Common myeloid progenitor, CD34-positive (primary cell): ENCODE measurements around the gene EVX2.

Experiments used
- CTCF ChIA-PET: fragments of 350-600 bp; sonication (Branson Sonifier 250); formaldehyde crosslinking; loops from one replicate; lab custom pipeline; 2021; ENCODE audit warnings: antibody characterized with exemption; lab: Charles Lee
- POLR2A ChIA-PET: fragments of 350-600 bp; sonication (Branson Sonifier 250); formaldehyde crosslinking; loops from one replicate; lab custom pipeline; 2021; ENCODE audit warnings: antibody characterized with exemption; lab: Charles Lee
- DNase-seq, 3 donors: peaks; one replicate each; pipeline versions ENCODE4 v3.0.0 to v3.0.0-alpha.2; 2013
- H3K27ac ChIP-seq, 2 experiments: 1 replicate in 1 of 2; 2 replicates in 1 of 2; pipeline ENCODE4 v1.7.0; 2013; ENCODE audit warnings: inconsistent platforms in 2 of 2, low read length in 2 of 2, mild to moderate bottlenecking in 2 of 2, low read depth in 1 of 2, moderate library complexity in 1 of 2; ENCODE audit not compliant: severe bottlenecking in 2 of 2, insufficient read depth in 1 of 2, poor library complexity in 1 of 2
- H3K27me3 ChIP-seq, 5 experiments: replicated peaks in 2 of 5; 1 replicate in 3 of 5; 2 replicates in 2 of 5; pipeline versions ENCODE4 v1.6.1 to v1.7.0; 2013; ENCODE audit warnings: low read length in 4 of 5, mild to moderate bottlenecking in 2 of 5, moderate library complexity in 2 of 5, inconsistent platforms in 1 of 5; ENCODE audit not compliant: insufficient read depth in 5 of 5, control insufficient read depth in 4 of 5
- H3K36me3 ChIP-seq, 4 experiments: 1 replicate in 2 of 4; 2 replicates in 2 of 4; pipeline versions ENCODE4 v1.6.1 to v1.7.0; 2013; ENCODE audit warnings: low read length in 3 of 4, control low read depth in 1 of 4, mild to moderate bottlenecking in 1 of 4; ENCODE audit not compliant: control insufficient read depth in 4 of 4, insufficient read depth in 4 of 4
- H3K4me1 ChIP-seq, 4 experiments: 1 replicate in 3 of 4; 2 replicates in 1 of 4; pipeline versions ENCODE4 v1.6.1 to v1.7.1; 2013; ENCODE audit warnings: low read length in 3 of 4, mild to moderate bottlenecking in 3 of 4, control low read depth in 1 of 4, inconsistent platforms in 1 of 4, moderate library complexity in 1 of 4; ENCODE audit not compliant: control insufficient read depth in 4 of 4, insufficient read depth in 4 of 4; ENCODE audit errors: control extremely low read depth in 1 of 4
- H3K4me3 ChIP-seq, 7 experiments: 1 replicate in 4 of 7; 2 replicates in 3 of 7; pipeline versions ENCODE4 v1.5.1 to v1.7.0; 2013; ENCODE audit warnings: mild to moderate bottlenecking in 7 of 7, low read length in 6 of 7, moderate library complexity in 6 of 7, inconsistent platforms in 2 of 7, low read depth in 2 of 7, control low read depth in 1 of 7; ENCODE audit not compliant: insufficient read depth in 4 of 7, control insufficient read depth in 1 of 7; ENCODE audit errors: extremely low read depth in 1 of 7
- H3K9me3 ChIP-seq, 5 experiments: 1 replicate in 4 of 5; 2 replicates in 1 of 5; pipeline versions ENCODE4 v1.6.1 to v1.7.1; 2013; ENCODE audit warnings: low read length in 4 of 5, mild to moderate bottlenecking in 2 of 5, inconsistent platforms in 1 of 5, low read depth in 1 of 5, moderate library complexity in 1 of 5; ENCODE audit not compliant: control insufficient read depth in 4 of 5, insufficient read depth in 2 of 5; ENCODE audit errors: control extremely low read depth in 1 of 5
- WGBS: methylation state at CpG from one replicate; pipeline ENCODE4 v1.1.5; 2013; ENCODE audit not compliant: insufficient coverage; 5-methylcytosine and 5-hydroxymethylcytosine counted together

The EVX2 gene

DNA sequence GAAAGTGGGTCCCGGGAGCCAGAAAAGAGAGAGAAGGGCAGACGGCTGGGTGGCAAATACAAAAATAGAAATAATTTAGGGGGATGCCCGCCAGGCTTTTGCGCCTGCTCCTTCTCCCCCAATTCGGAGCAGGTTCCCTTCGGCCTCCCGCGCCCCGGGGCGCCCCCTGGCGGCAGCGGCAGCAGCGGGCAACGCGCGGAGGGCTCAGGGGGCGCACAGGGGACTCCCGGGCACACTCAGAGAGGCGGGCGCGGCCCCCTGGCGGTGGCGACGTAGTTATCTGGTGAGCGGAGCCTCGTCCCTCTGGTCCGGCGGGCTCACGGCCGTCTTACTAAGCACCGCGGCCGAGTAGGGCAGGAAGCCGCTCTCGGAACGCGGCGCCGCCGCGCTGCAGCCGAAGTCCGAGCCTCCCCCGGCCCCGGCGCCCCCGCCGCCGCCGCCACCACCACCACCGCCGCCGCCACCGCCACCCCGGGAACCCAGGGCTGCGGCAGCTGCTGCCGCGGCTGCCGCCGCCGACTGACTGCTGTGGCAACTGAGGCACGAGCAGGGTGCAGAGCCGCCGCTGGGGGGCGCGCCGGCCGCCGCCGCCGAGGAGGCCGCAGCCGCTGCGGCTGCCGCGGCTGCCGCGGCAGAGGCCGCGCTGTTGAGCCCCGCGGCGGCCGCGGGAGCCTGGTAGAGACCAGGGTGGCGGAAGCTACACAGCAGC, 3.8 kb downstream of the EVX2 start:
- POLR2A ChIA-PET = no interaction called here
- peaks cover 0 to 7% (median 2%) of the 10 kb centered on the region in 5 experiments for H3K9me3 ChIP-seq
- H3K27me3 ChIP-seq = peaks cover 47 to 96% (median 74%) of the 10 kb centered on the region in 5 experiments
- peaks cover 0 to 15% (median 9%) of the 10 kb centered on the region in 4 experiments for H3K4me1 ChIP-seq
- H3K4me3 ChIP-seq = peak overlapping the region in 2 of 7 experiments; percentile 4 to 40
- peak; percentile 72 to 80 (median 78) for DNase-seq
- H3K27ac ChIP-seq = no peak overlapping the region
- CTCF ChIA-PET = interaction anchor here (1.0 to 3.8 kb wide), 7 partner anchors 11 to 716 kb away, joined by 3 to 17 read pairs (median 8); no protein-coding TSS in a partner anchor
- WGBS = 1% methylated on average over 46 of the region's 86 CpGs
- no peaks in the 10 kb centered on the region for H3K36me3 ChIP-seq

DNA sequence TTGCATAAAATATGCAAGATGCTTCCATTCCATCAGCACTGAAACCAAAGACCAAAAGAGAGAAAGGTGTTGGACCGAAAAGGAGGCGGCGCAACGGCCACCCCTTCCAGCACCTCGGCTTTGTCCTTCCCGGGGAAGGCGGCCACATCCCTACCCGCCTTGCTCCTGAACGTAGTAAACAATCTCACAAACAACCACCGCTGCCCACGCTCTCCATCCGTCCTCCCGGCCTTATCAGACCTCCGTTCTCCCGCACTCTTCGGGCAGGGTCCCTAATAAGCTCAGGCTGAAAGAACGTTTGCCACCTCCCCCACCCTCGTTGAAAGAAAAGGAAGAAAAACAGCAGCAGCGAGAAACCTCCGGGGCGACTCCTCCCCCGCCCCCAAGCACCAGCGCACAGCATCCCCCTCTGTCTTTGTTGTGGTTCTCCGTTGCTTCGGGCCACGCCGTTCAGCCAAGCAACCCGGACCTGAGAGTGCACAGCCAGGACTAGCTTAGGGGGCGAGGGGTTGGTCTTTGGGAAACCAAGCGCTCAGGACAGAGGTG, 4.4 kb downstream of the EVX2 start:
- H3K27me3 ChIP-seq = peaks cover 53 to 96% (median 74%) of the 10 kb centered on the region in 5 experiments
- ChIA-PET CTCF (interaction anchor here (1.0 to 3.8 kb wide), 9 partner anchors 10 to 715 kb away, joined by 3 to 17 read pairs (median 4); no protein-coding TSS in a partner anchor), POLR2A (no interaction called here)
- peaks cover 0 to 15% (median 9%) of the 10 kb centered on the region in 4 experiments for H3K4me1 ChIP-seq
- no peaks in the 10 kb centered on the region for H3K36me3 ChIP-seq
- no peak for DNase-seq
- no peak overlapping the region for H3K27ac ChIP-seq
- peaks cover 0 to 7% (median 2%) of the 10 kb centered on the region in 5 experiments for H3K9me3 ChIP-seq
- H3K4me3 ChIP-seq = peak overlapping the region in 1 of 7 experiments; percentile 10
- 9% methylated on average over 16 of the region's 30 CpGs for WGBS

DNA sequence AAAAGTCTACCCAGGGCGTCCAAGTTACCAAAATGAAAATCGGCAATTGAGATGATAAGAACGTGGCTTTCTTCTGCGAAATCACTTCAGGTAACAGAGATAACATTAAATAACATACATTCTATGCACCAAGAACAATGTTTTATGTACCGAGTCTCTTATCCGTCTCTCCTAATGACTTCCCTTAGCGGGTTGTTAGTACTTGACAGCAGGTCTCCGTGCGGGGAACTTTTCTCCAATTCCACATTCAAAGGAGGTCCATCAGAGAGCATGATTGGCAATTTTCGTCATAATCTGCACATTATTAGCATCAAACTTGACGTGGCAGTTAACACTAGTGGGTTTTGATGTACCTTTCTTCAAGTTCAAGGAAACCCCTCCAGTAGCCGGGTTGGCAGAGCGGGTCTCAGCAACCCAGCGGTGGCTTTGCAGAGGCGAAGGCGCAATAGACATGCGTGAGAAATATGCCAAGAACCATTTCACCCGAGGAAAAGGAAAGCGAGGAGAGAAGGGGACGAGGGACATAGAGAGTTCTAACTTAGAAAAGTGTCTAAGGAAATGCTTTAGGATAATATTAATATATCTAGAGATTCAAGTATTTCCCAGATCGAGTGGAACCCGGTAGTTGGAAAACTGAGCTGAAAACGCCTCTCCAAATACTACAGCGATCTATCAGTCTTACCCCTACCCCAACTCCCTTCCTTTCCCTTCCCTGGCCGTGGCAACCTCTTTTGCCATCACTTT, 5.0 kb downstream of the EVX2 start:
- peaks cover 0 to 15% (median 9%) of the 10 kb centered on the region in 4 experiments for H3K4me1 ChIP-seq
- no peak overlapping the region for H3K27ac ChIP-seq
- CTCF ChIA-PET = interaction anchor here (1.0 to 3.8 kb wide), 9 partner anchors 9 to 714 kb away, joined by 3 to 17 read pairs (median 4); no protein-coding TSS in a partner anchor
- POLR2A ChIA-PET = no interaction called here
- peak in 1 of 3 donors; percentile 22 for DNase-seq
- H3K36me3 ChIP-seq = no peaks in the 10 kb centered on the region
- 11% methylated on average over 18 of the region's 25 CpGs for WGBS
- H3K27me3 ChIP-seq = peaks cover 51 to 96% (median 71%) of the 10 kb centered on the region in 5 experiments
- no peak overlapping the region for H3K4me3 ChIP-seq
- H3K9me3 ChIP-seq = peaks cover 0 to 7% (median 2%) of the 10 kb centered on the region in 5 experiments

DNA sequence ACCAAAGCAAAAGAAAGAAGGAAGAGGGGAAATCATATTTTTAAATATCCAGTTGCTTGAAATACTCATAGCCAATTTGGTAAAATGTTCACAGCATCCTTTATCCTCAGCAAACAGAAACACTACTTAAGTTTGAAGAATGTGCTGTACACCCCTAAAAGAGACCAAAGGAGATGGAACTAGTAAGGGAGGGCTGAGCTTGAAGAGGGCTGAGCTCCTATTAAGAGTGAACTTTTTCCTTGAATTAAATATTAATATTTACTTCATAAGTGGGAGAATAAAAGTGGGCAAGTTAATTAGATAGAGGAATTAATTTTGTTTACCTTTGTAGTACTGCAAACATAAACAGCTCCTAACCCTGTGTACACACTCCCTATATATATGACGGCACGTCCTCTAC, 7.0 kb downstream of the EVX2 start:
- Histone ChIP-seq H3K36me3 (no peaks in the 10 kb centered on the region), H3K4me1 (peaks cover 0 to 15% (median 9%) of the 10 kb centered on the region in 4 experiments), H3K9me3 (peaks cover 0 to 7% (median 2%) of the 10 kb centered on the region in 5 experiments), H3K4me3 (no peak overlapping the region), H3K27ac (no peak overlapping the region), H3K27me3 (peaks cover 46 to 95% (median 64%) of the 10 kb centered on the region in 5 experiments)
- WGBS = no CpG with 5 or more reads among the region's 2 CpGs
- ChIA-PET CTCF (interaction anchor here (0.8 to 5.0 kb wide), 4 partner anchors 9 to 711 kb away, joined by 3 to 20 read pairs (median 6); no protein-coding TSS in a partner anchor), POLR2A (no interaction called here)
- peak in 1 of 3 donors; percentile 16 for DNase-seq

DNA sequence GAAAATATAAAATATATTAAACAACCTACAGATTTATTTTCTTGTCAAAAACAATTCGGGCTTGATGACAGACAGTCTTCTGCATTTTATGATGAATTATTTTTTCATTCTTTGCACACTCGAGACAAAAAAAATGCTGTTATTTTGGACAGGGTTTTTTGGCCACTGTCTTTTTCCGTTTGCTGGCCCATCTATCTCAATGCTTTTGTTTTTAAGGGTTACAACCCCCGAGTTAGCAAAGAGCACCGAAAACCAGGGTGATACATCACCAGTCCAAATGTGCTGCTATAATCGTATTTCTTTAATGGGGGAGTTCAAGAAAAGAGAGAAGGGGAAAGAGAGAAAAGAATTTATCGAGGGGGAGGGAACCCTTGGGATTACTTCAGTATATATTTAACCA, 7.7 kb downstream of the EVX2 start:
- POLR2A ChIA-PET = no interaction called here
- Histone ChIP-seq H3K27me3 (peaks cover 42 to 95% (median 63%) of the 10 kb centered on the region in 5 experiments), H3K36me3 (no peaks in the 10 kb centered on the region), H3K9me3 (peaks cover 0 to 4% (median 2%) of the 10 kb centered on the region in 5 experiments), H3K4me1 (peaks cover 0 to 15% (median 9%) of the 10 kb centered on the region in 4 experiments), H3K4me3 (no peak overlapping the region), H3K27ac (no peak overlapping the region)
- peak in 1 of 3 donors; percentile 1 for DNase-seq
- 31% methylated on average over 4 of the region's 7 CpGs for WGBS
- CTCF ChIA-PET = interaction anchor here (0.8 to 5.0 kb wide), 4 partner anchors 9 to 710 kb away, joined by 3 to 20 read pairs (median 6); no protein-coding TSS in a partner anchor

DNA sequence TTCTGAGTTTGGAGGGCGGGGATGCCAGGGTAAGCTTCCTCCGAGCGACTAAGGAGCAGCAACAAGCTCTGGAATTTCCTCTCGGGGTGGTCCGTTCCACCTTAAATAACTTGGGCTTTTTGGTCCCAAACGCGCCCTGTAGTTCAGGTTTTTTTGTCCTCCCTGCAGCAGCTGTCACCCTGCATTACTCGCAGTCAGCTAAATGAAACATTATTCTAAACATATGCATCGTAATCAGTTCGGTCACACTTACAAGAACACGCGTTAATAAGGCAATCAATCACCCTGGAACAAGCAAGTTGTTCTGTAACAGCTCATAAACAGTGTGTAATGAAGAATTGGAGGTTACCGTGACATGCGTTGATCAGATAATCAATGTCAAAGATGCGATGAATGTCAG, 8.3 kb downstream of the EVX2 start:
- no peaks in the 10 kb centered on the region for H3K36me3 ChIP-seq
- H3K27ac ChIP-seq = no peak overlapping the region
- 10% methylated on average over 12 of the region's 15 CpGs for WGBS
- H3K27me3 ChIP-seq = peaks cover 41 to 95% (median 63%) of the 10 kb centered on the region in 5 experiments
- H3K9me3 ChIP-seq = peaks cover 0 to 2% (median 0%) of the 10 kb centered on the region in 5 experiments
- peaks cover 0 to 10% (median 5%) of the 10 kb centered on the region in 4 experiments for H3K4me1 ChIP-seq
- ChIA-PET POLR2A (interaction anchor here (0.8 kb wide), 1 partner anchor 20 kb away, joined by 3 read pairs; no protein-coding TSS in a partner anchor), CTCF (interaction anchor here (0.9 to 5.0 kb wide), 3 partner anchors 22 to 710 kb away, joined by 3 to 20 read pairs (median 6); no protein-coding TSS in a partner anchor)
- no peak for DNase-seq
- no peak overlapping the region for H3K4me3 ChIP-seq
